Ovary (tissue), 9 donors: ENCODE results near the gene DYNLT3. TPM values are rescaled to one million over a fixed set of nuclear protein-coding genes. Genes with fewer than 3 reads are reported as not detected.

Experiments
- DNase-seq, 5 donors: peaks; one replicate each; pipeline ENCODE4 v3.0.0-alpha.2; 2019 to 2020
- H3K27ac ChIP-seq, 2 donors: fragments of 200-600 bp; one replicate each; pipeline versions ENCODE4 v1.5.1 to v1.8.0; 2019 to 2022
- H3K27me3 ChIP-seq: fragments of 200-600 bp; one replicate; pipeline ENCODE4 v1.8.0; 2022
- H3K36me3 ChIP-seq: fragments of 200-600 bp; sonication (generic); one replicate; pipeline ENCODE4 v1.5.1; 2019
- H3K4me1 ChIP-seq: one replicate; pipeline ENCODE4 v1.8.1; 2013; ENCODE audit warnings: mild to moderate bottlenecking, moderate library complexity; ENCODE audit not compliant: insufficient read depth
- H3K4me3 ChIP-seq: fragments of 200-600 bp; sonication (generic); one replicate; pipeline ENCODE4 v1.5.1; 2017
- H3K9me3 ChIP-seq, 2 donors: fragments of 200-600 bp in 1 of 2; sonication (generic) in 1 of 2; one replicate each; pipeline versions ENCODE4 v1.5.1 to v1.8.1; 2013 to 2019; ENCODE audit warnings: mild to moderate bottlenecking in 1 of 2, moderate library complexity in 1 of 2
- CTCF ChIP-seq, 3 donors: fragments of 450-650 bp in 2 of 3; fragments of 200-600 bp in 1 of 3; IDR thresholded peaks; one replicate each; pipeline versions ENCODE4 v1.5.1 to v1.8.0; 2016 to 2022; ENCODE audit warnings: antibody characterized with exemption in 3 of 3, mild to moderate bottlenecking in 1 of 3
- EP300 ChIP-seq: sonication (generic); formaldehyde crosslinking; IDR thresholded peaks from one replicate; pipeline ENCODE4 v1.6.1; 2017; ENCODE audit warnings: antibody characterized with exemption
- POLR2A ChIP-seq: fragments of 450-650 bp; IDR thresholded peaks from one replicate; pipeline ENCODE4 v1.6.1; 2017; ENCODE audit warnings: antibody characterized with exemption, mild to moderate bottlenecking, moderate library complexity
- WGBS, 3 donors: extraction: QIAGEN DNeasy Blood & Tissue Kit in 1 of 3; methylation state at CpG; one replicate each; pipeline versions ENCODE4 v1.1.5 to v1.1.7; 2013 to 2017; 5-methylcytosine and 5-hydroxymethylcytosine counted together
- intact Hi-C, 4 donors: fragments of 100-400 bp; cut with DNase I; formaldehyde crosslinking; loops; one replicate each; pipeline versions ENCODE4 v1.11.0 to v1.15.1; 2022 to 2023
- polyA plus RNA-seq, 2 donors: library from polyadenylated mRNA; stranded (reverse); fragments of 200-250 nt in 1 of 2; fragments of 350-450 nt in 1 of 2; fragmentation: Illumina TruSeq in 1 of 2; extraction: RNeasy Lipid Tissue Mini Kit (QIAGEN cat#74804) in 1 of 2; gene quantifications; one replicate each; pipeline ENCODE4 v1.2.3, GENCODE V29; 2013 to 2014
- total RNA-seq, 7 donors: library from RNA; depleted of rRNA in 2 of 7; stranded (reverse); fragments of >200 nt in 2 of 7; fragmentation: NEBNext Ultra II Directional in 3 of 7; extraction: Animal tissue kit (Norgen Biotek cat#: 25700) in 3 of 7; gene quantifications; one replicate each; pipeline versions ENCODE4 v1.1.0 to v1.2.4, GENCODE V29; 2016 to 2023
- donor health status: DM: no; HTN: no; CAD: no; lungs with moderate emphysema.
- donor health status: DM: no; HTN: no; CAD: no.
- donor health status: Bipolar disorder and iron deficiency.
- donor health status: DM: yes; HTN: yes; CAD: no.
- donor health status: DM: no; HTN: no; CAD: no.
- donor health status: DM: yes; HTN: yes; CAD: no.

Gene DYNLT3
- total and polyA plus RNA-seq, 9 donors: 20.0 to 33.3 (median 28.0) TPM

- Histone ChIP-seq H3K4me3 (no peak overlapping the region), H3K9me3 (no peaks in the 10 kb centered on the region), H3K4me1 (no peaks in the 10 kb centered on the region), H3K27me3 (no peaks in the 10 kb centered on the region), H3K36me3 (no peaks in the 10 kb centered on the region), H3K27ac (no peak overlapping the region)
- WGBS, 3 donors: 36 to 49% (median 48%) methylated on average over 2 of the region's 2 CpGs
- intact Hi-C loops: no loop called here
- DNase-seq: no peak
- TF ChIP-seq CTCF (IDR thresholded peaks at IDR 0.05) (no peak), POLR2A (no peak), EP300 (no peak)
Observed at GRCh38 chrX:37818031-37818430, 29.3 kb downstream of the DYNLT3 start.

- H3K9me3 ChIP-seq: no peaks in the 10 kb centered on the region
- H3K36me3 ChIP-seq: no peaks in the 10 kb centered on the region
- no peak overlapping the region for H3K27ac ChIP-seq
- intact Hi-C loops: no loop called here
- no peak overlapping the region for H3K4me3 ChIP-seq
- WGBS, 3 donors: 20 to 35% (median 27%) methylated on average over 3 of the region's 3 CpGs
- H3K27me3 ChIP-seq: no peaks in the 10 kb centered on the region
- no peaks in the 10 kb centered on the region for H3K4me1 ChIP-seq
- no peak for TF ChIP-seq POLR2A
- no peak for TF ChIP-seq EP300
- TF ChIP-seq CTCF (IDR thresholded peaks at IDR 0.05): no peak
- DNase-seq: no peak
Observed at GRCh38 chrX:37817579-37817978, 29.8 kb downstream of the DYNLT3 start.

DNA sequence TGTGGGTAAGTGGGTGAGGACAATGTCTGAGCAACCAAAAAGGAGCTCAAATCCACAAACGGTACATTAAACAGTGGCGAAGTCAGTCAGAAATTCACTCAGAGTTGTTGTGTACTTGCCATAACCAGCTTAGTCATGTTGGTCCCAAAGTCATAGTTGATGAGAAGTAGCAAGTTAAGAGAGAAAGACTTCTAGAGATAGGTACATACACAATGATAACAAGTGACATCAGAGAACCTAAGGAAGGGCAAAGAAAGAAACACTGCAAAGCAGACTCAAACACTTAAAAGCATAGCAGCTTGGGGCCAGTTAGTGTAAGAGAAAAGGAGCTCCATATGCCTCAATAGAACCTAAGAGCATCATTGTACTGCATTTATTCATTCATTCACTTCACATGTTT is 30.2 kb downstream of the DYNLT3 start:
- H3K27ac ChIP-seq: no peak overlapping the region
- no peaks in the 10 kb centered on the region for H3K27me3 ChIP-seq
- TF ChIP-seq POLR2A (no peak), CTCF (IDR thresholded peaks at IDR 0.05) (no peak), EP300 (no peak)
- no peak overlapping the region for H3K4me3 ChIP-seq
- no peaks in the 10 kb centered on the region for H3K4me1 ChIP-seq
- no peak for DNase-seq
- H3K9me3 ChIP-seq: no peaks in the 10 kb centered on the region
- WGBS, 3 donors: 87 to 88% (median 88%) methylated on average over 2 of the region's 2 CpGs
- H3K36me3 ChIP-seq: no peaks in the 10 kb centered on the region
- intact Hi-C loops: no loop called here

DNA sequence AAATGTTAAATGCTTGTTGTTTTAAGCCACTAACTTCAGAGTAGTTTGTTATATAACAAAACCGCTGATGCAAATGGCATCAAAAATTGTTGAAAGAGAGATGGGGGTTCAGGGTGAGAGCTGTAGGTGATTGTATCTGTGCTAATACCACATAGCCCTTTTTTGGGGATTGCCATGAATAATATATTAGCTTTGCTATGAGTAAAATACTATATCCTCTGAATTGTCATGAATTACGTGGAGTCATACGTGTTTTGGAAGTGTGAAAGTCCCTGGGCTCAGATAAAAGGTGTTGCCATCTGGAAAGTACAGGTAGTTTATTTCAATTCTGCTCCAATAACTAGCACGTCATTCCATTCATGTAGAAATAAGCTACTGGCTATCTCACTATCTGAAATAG is 30.6 kb downstream of the DYNLT3 start:
- WGBS, 3 donors: 69 to 75% (median 70%) methylated on average over 4 of the region's 4 CpGs
- DNase-seq: no peak
- no peaks in the 10 kb centered on the region for H3K27me3 ChIP-seq
- H3K4me1 ChIP-seq: no peaks in the 10 kb centered on the region
- no peaks in the 10 kb centered on the region for H3K9me3 ChIP-seq
- no peak overlapping the region for H3K27ac ChIP-seq
- intact Hi-C loops: no loop called here
- TF ChIP-seq POLR2A (no peak), CTCF (IDR thresholded peaks at IDR 0.05) (no peak), EP300 (no peak)
- H3K36me3 ChIP-seq: no peaks in the 10 kb centered on the region
- no peak overlapping the region for H3K4me3 ChIP-seq

- Histone ChIP-seq H3K4me3 (no peak overlapping the region), H3K27ac (no peak overlapping the region), H3K4me1 (no peaks in the 10 kb centered on the region), H3K27me3 (no peaks in the 10 kb centered on the region), H3K36me3 (no peaks in the 10 kb centered on the region), H3K9me3 (no peaks in the 10 kb centered on the region)
- intact Hi-C loops: no loop called here
- DNase-seq: no peak
- no peak for TF ChIP-seq POLR2A
- TF ChIP-seq CTCF (IDR thresholded peaks at IDR 0.05): no peak
- TF ChIP-seq EP300: no peak
- 67 to 72% (median 67%) methylated on average over 5 of the region's 5 CpGs for WGBS, 3 donors
Observed at GRCh38 chrX:37815366-37815765, 32.0 kb downstream of the DYNLT3 start.
